ENCODE results near the gene MPPE1. TPM values are rescaled to one million over a fixed set of nuclear protein-coding genes. Genes with fewer than 3 reads are reported as not detected.

Gene MPPE1, protein sequence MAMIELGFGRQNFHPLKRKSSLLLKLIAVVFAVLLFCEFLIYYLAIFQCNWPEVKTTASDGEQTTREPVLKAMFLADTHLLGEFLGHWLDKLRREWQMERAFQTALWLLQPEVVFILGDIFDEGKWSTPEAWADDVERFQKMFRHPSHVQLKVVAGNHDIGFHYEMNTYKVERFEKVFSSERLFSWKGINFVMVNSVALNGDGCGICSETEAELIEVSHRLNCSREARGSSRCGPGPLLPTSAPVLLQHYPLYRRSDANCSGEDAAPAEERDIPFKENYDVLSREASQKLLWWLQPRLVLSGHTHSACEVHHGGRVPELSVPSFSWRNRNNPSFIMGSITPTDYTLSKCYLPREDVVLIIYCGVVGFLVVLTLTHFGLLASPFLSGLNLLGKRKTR
- total RNA-seq (10 to 100 TPM; 62.8 to 68.0 TPM), polyA plus RNA-seq (ENCODE audit: insufficient read length in 6 of 6) (10 to 100 TPM; 39.8 to 51.1 (median 43.2) TPM)
- long read RNA-seq, donor 1, full-length matches to known transcripts, result 6 of 20 reads
- long read RNA-seq, donor 1, partial matches to known transcripts, result 14 of 20 reads
- long read RNA-seq, donor 1, other reads (novel, unspliced or antisense), result 0 of 20 reads
- long read RNA-seq, donor 2, full-length matches to known transcripts, result 6 of 6 reads
- long read RNA-seq, donor 2, partial matches to known transcripts, result 0 of 6 reads
- long read RNA-seq, donor 2, other reads (novel, unspliced or antisense), result 0 of 6 reads
- long read RNA-seq, donor 3, full-length matches to known transcripts, result 7 of 7 reads
- long read RNA-seq, donor 3, partial matches to known transcripts, result 0 of 7 reads
- long read RNA-seq, donor 3, other reads (novel, unspliced or antisense), result 0 of 7 reads
- long read RNA-seq, donor 4, full-length matches to known transcripts, result 17 of 31 reads
- long read RNA-seq, donor 4, partial matches to known transcripts, result 1 of 31 reads
- long read RNA-seq, donor 4, other reads (novel, unspliced or antisense), result 13 of 31 reads
- long read RNA-seq, donor 5, full-length matches to known transcripts, result 5 of 5 reads
- long read RNA-seq, donor 5, partial matches to known transcripts, result 0 of 5 reads
- long read RNA-seq, donor 5, other reads (novel, unspliced or antisense), result 0 of 5 reads
- long read RNA-seq, donor 6, full-length matches to known transcripts, result 6 of 6 reads
- long read RNA-seq, donor 6, partial matches to known transcripts, result 0 of 6 reads
- long read RNA-seq, donor 6, other reads (novel, unspliced or antisense), result 0 of 6 reads
- long read RNA-seq, donor 7, full-length matches to known transcripts, result 3 of 3 reads
- long read RNA-seq, donor 7, partial matches to known transcripts, result 0 of 3 reads
- long read RNA-seq, donor 7, other reads (novel, unspliced or antisense), result 0 of 3 reads
- long read RNA-seq, donor 8, partial matches to known transcripts, result 0 of 2 reads
- long read RNA-seq, donor 8, other reads (novel, unspliced or antisense), result 0 of 2 reads
- long read RNA-seq, donor 9, result 0 reads
- long read RNA-seq, donor 10, full-length matches to known transcripts, result 16 of 37 reads
- long read RNA-seq, donor 10, partial matches to known transcripts, result 0 of 37 reads
- long read RNA-seq, donor 10, other reads (novel, unspliced or antisense), result 21 of 37 reads
- long read RNA-seq, donor 11, result 0 reads
- long read RNA-seq, donor 12, full-length matches to known transcripts, result 4 of 4 reads
- long read RNA-seq, donor 12, partial matches to known transcripts, result 0 of 4 reads
- long read RNA-seq, donor 12, other reads (novel, unspliced or antisense), result 0 of 4 reads

DNA sequence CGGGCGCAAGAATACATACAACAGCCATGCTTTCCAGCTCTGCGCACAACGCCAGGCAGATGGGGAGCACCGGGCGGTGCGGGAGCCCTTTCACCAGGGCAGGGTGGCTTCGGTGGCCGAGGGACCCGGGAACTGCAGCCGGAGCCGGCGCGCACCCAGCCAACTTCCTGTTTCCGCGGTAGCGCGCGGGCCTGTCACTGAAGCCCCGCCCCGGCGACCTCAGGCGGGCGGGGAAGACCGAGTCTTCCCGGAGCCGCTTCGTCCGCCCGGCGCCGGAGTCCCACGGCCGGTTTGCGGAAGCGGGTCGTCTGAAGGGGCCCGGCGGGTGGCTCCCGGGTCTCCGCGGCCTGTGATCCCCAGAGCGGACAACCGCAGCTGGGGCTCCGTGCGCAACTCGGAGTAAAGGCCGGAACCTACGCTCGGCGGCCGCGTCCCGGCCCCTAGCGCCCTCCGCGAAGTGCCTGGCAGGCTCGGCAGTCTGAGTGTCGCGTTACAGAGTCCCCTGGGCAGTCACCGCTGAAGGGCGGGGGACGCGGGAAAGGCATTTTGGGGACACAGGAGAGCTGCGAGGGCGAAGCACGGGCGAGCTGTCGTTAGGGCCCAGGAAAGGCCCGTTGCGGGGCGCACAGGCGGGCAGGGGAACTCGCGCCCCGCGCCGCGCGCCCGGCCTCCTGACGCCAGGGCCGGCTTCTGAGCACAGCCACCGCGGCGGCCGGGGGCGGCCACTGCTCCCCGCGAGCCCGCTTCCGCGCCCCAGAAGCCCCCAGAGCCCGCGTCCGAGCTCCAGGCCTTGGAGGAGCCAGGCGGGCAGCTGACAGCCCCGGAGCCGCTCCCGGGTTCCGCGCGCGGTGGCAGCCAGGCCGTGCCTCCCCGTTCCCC is at the start of gene MPPE1:
Gene MPPE1 (minus strand): TSS at position 136 of the 879 bp plus-strand sequence. CDS start 11,053 bp downstream, outside the sequence.
- ATAC-seq, result peak; percentile 97
- H3K27ac ChIP-seq, result peak within 1 kb of the TSS; percentile 100
- H3K4me3 ChIP-seq, result peak within 1 kb of the TSS; percentile 68 to 76
- H3K27me3 ChIP-seq, result no peaks in the 10 kb centered on the region
- TF ChIP-seq, protein P1, sequence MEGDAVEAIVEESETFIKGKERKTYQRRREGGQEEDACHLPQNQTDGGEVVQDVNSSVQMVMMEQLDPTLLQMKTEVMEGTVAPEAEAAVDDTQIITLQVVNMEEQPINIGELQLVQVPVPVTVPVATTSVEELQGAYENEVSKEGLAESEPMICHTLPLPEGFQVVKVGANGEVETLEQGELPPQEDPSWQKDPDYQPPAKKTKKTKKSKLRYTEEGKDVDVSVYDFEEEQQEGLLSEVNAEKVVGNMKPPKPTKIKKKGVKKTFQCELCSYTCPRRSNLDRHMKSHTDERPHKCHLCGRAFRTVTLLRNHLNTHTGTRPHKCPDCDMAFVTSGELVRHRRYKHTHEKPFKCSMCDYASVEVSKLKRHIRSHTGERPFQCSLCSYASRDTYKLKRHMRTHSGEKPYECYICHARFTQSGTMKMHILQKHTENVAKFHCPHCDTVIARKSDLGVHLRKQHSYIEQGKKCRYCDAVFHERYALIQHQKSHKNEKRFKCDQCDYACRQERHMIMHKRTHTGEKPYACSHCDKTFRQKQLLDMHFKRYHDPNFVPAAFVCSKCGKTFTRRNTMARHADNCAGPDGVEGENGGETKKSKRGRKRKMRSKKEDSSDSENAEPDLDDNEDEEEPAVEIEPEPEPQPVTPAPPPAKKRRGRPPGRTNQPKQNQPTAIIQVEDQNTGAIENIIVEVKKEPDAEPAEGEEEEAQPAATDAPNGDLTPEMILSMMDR (IDR thresholded peaks at IDR 0.05), result no peak
- H3K4me1 ChIP-seq, result peaks cover 15 to 38% of the 10 kb centered on the region in 2 donors
- intact Hi-C loops (cut with DNase I), result no loop called here
- H3K9me3 ChIP-seq, result no peaks in the 10 kb centered on the region
- H3K36me3 ChIP-seq, result peaks cover 0 to 19% of the 10 kb centered on the region in 2 donors
- peak; percentile 89 to 99 (median 92) for DNase-seq

DNA sequence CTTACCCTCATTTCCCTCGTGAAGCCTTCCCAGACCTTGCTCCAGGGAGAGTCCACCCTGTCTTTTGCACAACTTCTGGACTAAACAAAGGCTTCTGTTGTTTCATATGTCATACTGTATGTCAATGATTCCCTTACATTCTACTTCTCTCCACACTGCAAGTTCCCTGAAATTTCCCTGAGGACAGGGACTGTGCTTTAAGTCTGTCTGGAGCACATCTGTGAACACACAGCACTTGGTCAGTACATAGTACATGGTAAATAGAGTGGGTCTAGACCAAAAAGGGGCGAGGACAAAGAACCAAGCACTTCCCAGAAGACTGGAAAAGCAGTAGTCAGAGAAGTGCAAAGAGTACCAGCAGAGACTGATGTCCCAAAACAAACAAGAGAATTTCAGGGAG is 49.5 kb upstream of the MPPE1 start:
- TF ChIP-seq, protein P1 (IDR thresholded peaks at IDR 0.05), result no peak
- no peak overlapping the region for H3K4me3 ChIP-seq
- peaks cover 0 to 21% of the 10 kb centered on the region in 2 donors for H3K9me3 ChIP-seq
- peaks cover 7 to 17% of the 10 kb centered on the region in 2 donors for H3K4me1 ChIP-seq
- ATAC-seq (no peak), DNase-seq (no peak)
- no peaks in the 10 kb centered on the region for H3K36me3 ChIP-seq
- intact Hi-C loops (cut with DNase I), result no loop called here
- H3K27me3 ChIP-seq, result no peaks in the 10 kb centered on the region
- H3K27ac ChIP-seq, result no peak overlapping the region

DNA sequence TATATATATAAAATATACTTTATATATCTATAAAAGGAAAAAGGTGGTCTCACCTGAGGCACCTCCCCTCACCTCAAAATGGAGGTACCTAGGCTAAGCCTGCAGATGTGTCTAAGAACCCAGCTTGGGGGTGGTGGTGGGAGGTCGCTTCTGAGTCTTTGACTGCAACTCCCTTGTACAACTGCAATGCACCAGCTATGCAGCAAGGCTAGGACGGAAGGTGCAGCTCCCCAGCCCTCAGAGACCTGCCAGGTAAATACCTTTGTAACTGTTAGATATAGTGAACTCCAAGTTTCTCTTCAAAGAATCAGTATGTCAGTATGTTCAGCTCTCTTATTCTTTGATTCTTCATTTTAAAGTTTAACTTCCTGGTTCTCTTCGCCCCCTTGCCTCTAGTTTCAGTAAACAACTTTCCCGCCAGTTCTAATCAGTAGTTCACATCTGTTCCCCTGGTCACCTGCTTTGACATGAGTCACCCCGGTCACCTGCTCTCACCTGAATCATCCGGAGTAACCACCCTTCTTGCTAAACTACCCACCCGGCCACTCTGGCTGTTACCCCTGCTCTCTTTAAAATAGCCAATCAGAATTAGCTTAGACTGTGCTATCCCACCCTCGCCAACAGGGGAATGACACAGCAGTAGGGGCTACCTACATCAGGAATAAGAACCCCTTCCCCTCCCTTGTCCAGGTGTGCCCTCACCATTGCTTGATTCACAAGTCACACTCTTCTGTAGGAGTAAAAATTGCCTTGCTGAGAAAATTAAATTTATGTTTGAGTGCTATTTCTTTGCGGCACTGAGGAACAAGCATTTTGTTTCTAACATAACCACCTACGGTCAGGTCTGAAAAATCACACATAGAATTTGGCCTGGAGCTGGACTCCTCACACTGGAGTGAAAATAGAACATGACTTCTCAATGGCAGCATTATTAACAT is 48.5 kb upstream of the MPPE1 start:
- Histone ChIP-seq H3K27ac (peak overlapping the region in 1 of 2 donors; percentile 79), H3K4me3 (no peak overlapping the region), H3K36me3 (no peaks in the 10 kb centered on the region), H3K9me3 (peaks cover 0 to 21% of the 10 kb centered on the region in 2 donors), H3K27me3 (no peaks in the 10 kb centered on the region), H3K4me1 (peaks cover 7 to 17% of the 10 kb centered on the region in 2 donors)
- DNase-seq (no peak), ATAC-seq (no peak)
- TF ChIP-seq, protein P1 (IDR thresholded peaks at IDR 0.05), result no peak
- intact Hi-C loops (cut with DNase I), result no loop called here

Data from left lung (tissue), 14 donors.